ENCODE data around the gene MOB2.
A peak's percentile ranks its signal among the peaks of the same experiment; 100 is the strongest.

Gene MOB2

GRCh38 chr11:1468473-1469066, 18.0 kb downstream of the MOB2 start:
- peaks cover 16% of the 10 kb centered on the region for H3K36me3 Mint-ChIP-seq (ENCODE audit: insufficient read depth)
- H3K4me1 Mint-ChIP-seq = peaks cover 15% of the 10 kb centered on the region
- no peaks in the 10 kb centered on the region for H3K27me3 Mint-ChIP-seq
- H3K27ac Mint-ChIP-seq (ENCODE audit: low read depth) = no peak overlapping the region
- DNase-seq (ENCODE audit: low spot score in 2 of 2) (no peak), ATAC-seq (replicated peaks; ENCODE audit: extremely low read depth, poor library complexity, severe bottlenecking) (no peak)
- H3K4me3 Mint-ChIP-seq = no peak overlapping the region
- H3K9me3 Mint-ChIP-seq = no peaks in the 10 kb centered on the region

GRCh38 chr11:1468002-1468401, 18.6 kb downstream of the MOB2 start:
- H3K27me3 Mint-ChIP-seq = no peaks in the 10 kb centered on the region
- H3K27ac Mint-ChIP-seq (ENCODE audit: low read depth) = no peak overlapping the region
- H3K4me1 Mint-ChIP-seq = peaks cover 15% of the 10 kb centered on the region
- H3K4me3 Mint-ChIP-seq = no peak overlapping the region
- ATAC-seq (replicated peaks; ENCODE audit: extremely low read depth, poor library complexity, severe bottlenecking) (no peak), DNase-seq (ENCODE audit: low spot score in 2 of 2) (no peak)
- peaks cover 16% of the 10 kb centered on the region for H3K36me3 Mint-ChIP-seq (ENCODE audit: insufficient read depth)
- H3K9me3 Mint-ChIP-seq = no peaks in the 10 kb centered on the region

GRCh38 chr11:1467270-1467669, 19.3 kb downstream of the MOB2 start:
- no peaks in the 10 kb centered on the region for H3K9me3 Mint-ChIP-seq
- H3K36me3 Mint-ChIP-seq (ENCODE audit: insufficient read depth) = peaks cover 19% of the 10 kb centered on the region
- peaks cover 15% of the 10 kb centered on the region for H3K4me1 Mint-ChIP-seq
- H3K27me3 Mint-ChIP-seq = no peaks in the 10 kb centered on the region
- H3K27ac Mint-ChIP-seq (ENCODE audit: low read depth) = peak overlapping the region; percentile 70
- no peak for DNase-seq (ENCODE audit: low spot score in 2 of 2)
- H3K4me3 Mint-ChIP-seq = no peak overlapping the region
- no peak for ATAC-seq (replicated peaks; ENCODE audit: extremely low read depth, poor library complexity, severe bottlenecking)

DNA sequence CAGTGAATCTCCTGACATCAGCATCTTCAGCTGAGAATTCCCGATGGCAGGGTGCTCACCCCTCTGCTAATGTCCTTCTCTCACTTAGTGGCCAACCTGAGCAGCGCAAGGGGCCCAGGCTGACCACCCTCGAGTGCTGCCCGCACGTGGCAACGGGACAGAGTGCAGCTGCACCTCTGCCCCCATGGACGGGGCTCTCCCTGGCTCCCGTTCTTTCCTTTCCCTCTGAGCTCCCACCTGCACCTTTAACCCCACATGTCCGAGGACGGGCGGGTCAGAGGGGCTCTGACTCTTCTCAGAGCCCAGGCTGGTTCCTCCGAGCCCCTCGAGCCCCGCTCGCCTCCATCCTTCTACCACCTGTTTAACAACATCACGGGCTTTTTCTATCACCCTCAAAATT, 19.8 kb downstream of the MOB2 start:
- Mint-ChIP-seq H3K27ac (ENCODE audit: low read depth) (peak overlapping the region; percentile 70), H3K36me3 (ENCODE audit: insufficient read depth) (peaks cover 19% of the 10 kb centered on the region), H3K4me1 (peaks cover 15% of the 10 kb centered on the region), H3K9me3 (no peaks in the 10 kb centered on the region), H3K4me3 (no peak overlapping the region), H3K27me3 (no peaks in the 10 kb centered on the region)
- DNase-seq (ENCODE audit: low spot score in 2 of 2) (no peak), ATAC-seq (replicated peaks; ENCODE audit: extremely low read depth, poor library complexity, severe bottlenecking) (no peak)

DNA sequence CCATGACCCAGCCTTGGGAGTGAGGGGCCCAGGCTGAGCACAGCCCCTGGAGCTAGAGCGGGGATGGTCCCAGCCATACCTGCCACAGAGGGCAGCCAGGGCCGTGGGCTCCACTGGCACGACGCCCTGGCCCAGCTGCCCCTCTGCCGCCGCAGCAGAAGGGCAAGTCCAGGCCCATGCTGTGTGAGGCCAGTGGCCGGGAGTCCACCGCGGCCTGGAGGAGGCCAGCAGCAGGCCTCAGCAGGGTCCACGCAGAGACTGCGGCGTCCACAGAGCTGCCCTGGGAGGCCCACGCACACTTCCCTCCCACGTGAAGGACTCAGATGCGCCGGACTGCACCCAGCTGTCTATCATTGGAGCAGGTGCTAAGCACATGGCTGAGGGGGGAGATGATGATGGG, 23.5 kb downstream of the MOB2 start:
- peaks cover 15% of the 10 kb centered on the region for H3K4me1 Mint-ChIP-seq
- DNase-seq (ENCODE audit: low spot score in 2 of 2) = no peak
- no peaks in the 10 kb centered on the region for H3K9me3 Mint-ChIP-seq
- no peak for ATAC-seq (replicated peaks; ENCODE audit: extremely low read depth, poor library complexity, severe bottlenecking)
- no peak overlapping the region for H3K27ac Mint-ChIP-seq (ENCODE audit: low read depth)
- peaks cover 15% of the 10 kb centered on the region for H3K36me3 Mint-ChIP-seq (ENCODE audit: insufficient read depth)
- no peak overlapping the region for H3K4me3 Mint-ChIP-seq
- H3K27me3 Mint-ChIP-seq = no peaks in the 10 kb centered on the region

- Mint-ChIP-seq H3K27ac (ENCODE audit: low read depth) (no peak overlapping the region), H3K36me3 (ENCODE audit: insufficient read depth) (peaks cover 15% of the 10 kb centered on the region)
Observed at GRCh38 chr11:1462698-1462975, 23.9 kb downstream of the MOB2 start.

DNA sequence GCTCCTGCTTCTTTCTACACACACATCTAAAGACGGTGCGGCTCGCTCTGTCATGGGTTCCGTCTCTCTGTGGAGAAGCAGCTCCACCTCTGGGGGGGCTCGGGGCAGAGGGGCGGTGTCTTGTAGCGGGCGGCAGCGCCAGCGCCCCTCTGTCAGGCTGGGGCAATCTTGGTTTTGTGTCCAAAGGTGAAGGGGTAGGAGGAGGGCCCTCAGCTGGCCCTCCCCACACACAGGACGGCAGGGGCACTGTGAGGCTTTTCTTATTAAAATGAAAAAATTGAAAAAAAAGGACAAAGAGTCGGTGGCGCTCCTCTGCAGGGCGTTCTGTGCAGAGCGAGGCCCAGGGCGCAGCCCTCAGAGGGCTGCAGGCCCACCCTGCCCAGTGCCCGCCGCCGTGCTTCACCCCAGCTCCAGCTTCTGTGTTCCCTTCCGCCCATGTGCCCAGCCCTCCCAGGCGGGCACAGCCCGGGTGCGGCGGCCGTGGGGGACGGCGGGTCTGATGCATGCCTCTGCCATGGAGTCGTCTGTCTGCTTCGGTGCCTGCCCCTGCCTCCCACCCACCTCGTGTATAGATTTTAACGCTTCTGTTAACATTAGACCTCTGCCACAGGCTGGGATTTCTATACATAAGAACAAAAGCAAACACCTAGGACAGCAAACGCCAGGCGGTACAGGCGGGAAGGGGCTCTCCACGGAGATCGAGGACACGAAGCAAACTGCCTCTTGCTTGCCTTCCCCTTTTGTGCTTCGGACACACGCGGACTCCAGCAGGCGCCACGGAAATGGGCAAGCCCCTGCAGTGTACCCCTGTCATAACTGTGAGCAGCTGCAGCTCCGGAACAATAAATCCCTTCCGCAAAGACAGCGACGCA, 24.5 kb downstream of the MOB2 start:
- no peaks in the 10 kb centered on the region for H3K27me3 Mint-ChIP-seq
- no peak for DNase-seq (ENCODE audit: low spot score in 2 of 2)
- H3K36me3 Mint-ChIP-seq (ENCODE audit: insufficient read depth) = peaks cover 13% of the 10 kb centered on the region
- no peaks in the 10 kb centered on the region for H3K9me3 Mint-ChIP-seq
- H3K4me1 Mint-ChIP-seq = peaks cover 10% of the 10 kb centered on the region
- ATAC-seq (replicated peaks; ENCODE audit: extremely low read depth, poor library complexity, severe bottlenecking) = no peak
- no peak overlapping the region for H3K27ac Mint-ChIP-seq (ENCODE audit: low read depth)
- H3K4me3 Mint-ChIP-seq = no peak overlapping the region

More at GRCh38 chr11:1462698-1462975, 23.9 kb downstream of the MOB2 start:
- Mint-ChIP-seq H3K9me3 (no peaks in the 10 kb centered on the region), H3K27me3 (no peaks in the 10 kb centered on the region), H3K4me3 (no peak overlapping the region), H3K4me1 (peaks cover 15% of the 10 kb centered on the region)
- DNase-seq (ENCODE audit: low spot score in 2 of 2) (no peak), ATAC-seq (replicated peaks; ENCODE audit: extremely low read depth, poor library complexity, severe bottlenecking) (no peak)

- H3K4me1 Mint-ChIP-seq = peaks cover 7% of the 10 kb centered on the region
- DNase-seq (ENCODE audit: low spot score in 2 of 2) = no peak
- H3K27ac Mint-ChIP-seq (ENCODE audit: low read depth) = no peak overlapping the region
- H3K36me3 Mint-ChIP-seq (ENCODE audit: insufficient read depth) = peaks cover 13% of the 10 kb centered on the region
- H3K27me3 Mint-ChIP-seq = no peaks in the 10 kb centered on the region
- no peak for ATAC-seq (replicated peaks; ENCODE audit: extremely low read depth, poor library complexity, severe bottlenecking)
- no peaks in the 10 kb centered on the region for H3K9me3 Mint-ChIP-seq
- no peak overlapping the region for H3K4me3 Mint-ChIP-seq
Observed at GRCh38 chr11:1460986-1461825, 25.4 kb downstream of the MOB2 start.

DNA sequence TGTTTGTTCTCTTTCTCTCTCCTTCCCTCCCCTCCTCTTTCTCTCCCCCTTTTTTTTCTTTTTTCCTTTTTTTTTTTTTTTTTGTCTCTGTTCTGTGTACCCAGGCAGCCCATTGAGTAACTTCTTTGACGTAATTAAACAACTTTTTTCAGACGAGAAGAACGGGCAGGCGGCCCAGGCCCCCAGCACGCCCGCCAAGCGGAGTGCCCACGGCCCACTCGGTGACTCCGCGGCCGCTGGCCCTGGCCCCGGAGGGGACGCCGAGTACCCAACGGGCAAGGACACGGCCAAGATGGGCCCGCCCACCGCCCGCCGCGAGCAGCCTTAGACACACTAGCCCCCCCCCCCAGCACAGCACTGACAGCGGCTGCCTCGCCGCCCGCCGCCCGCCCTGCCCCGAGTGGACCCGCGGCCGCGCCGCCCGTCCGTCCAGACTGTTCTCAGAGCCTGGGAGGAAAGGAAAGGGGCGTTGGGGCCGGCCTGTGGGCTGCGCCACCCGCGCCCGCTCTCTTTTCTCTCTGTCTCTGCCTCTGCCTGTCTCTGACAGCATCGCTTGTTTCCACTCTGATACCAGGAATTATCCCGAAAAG, 26.1 kb downstream of the MOB2 start:
- Mint-ChIP-seq H3K9me3 (no peaks in the 10 kb centered on the region), H3K27ac (ENCODE audit: low read depth) (no peak overlapping the region), H3K27me3 (no peaks in the 10 kb centered on the region), H3K4me1 (peaks cover 10% of the 10 kb centered on the region), H3K36me3 (ENCODE audit: insufficient read depth) (peaks cover 13% of the 10 kb centered on the region), H3K4me3 (no peak overlapping the region)
- DNase-seq (ENCODE audit: low spot score in 2 of 2) (no peak), ATAC-seq (replicated peaks; ENCODE audit: extremely low read depth, poor library complexity, severe bottlenecking) (no peak)

GRCh38 chr11:1459764-1460395, 26.7 kb downstream of the MOB2 start:
- H3K9me3 Mint-ChIP-seq = no peaks in the 10 kb centered on the region
- ATAC-seq (replicated peaks; ENCODE audit: extremely low read depth, poor library complexity, severe bottlenecking) (no peak), DNase-seq (ENCODE audit: low spot score in 2 of 2) (no peak)
- peaks cover 8% of the 10 kb centered on the region for H3K4me1 Mint-ChIP-seq
- H3K36me3 Mint-ChIP-seq (ENCODE audit: insufficient read depth) = peaks cover 13% of the 10 kb centered on the region
- no peaks in the 10 kb centered on the region for H3K27me3 Mint-ChIP-seq
- H3K27ac Mint-ChIP-seq (ENCODE audit: low read depth) = no peak overlapping the region
- H3K4me3 Mint-ChIP-seq = no peak overlapping the region

DNA sequence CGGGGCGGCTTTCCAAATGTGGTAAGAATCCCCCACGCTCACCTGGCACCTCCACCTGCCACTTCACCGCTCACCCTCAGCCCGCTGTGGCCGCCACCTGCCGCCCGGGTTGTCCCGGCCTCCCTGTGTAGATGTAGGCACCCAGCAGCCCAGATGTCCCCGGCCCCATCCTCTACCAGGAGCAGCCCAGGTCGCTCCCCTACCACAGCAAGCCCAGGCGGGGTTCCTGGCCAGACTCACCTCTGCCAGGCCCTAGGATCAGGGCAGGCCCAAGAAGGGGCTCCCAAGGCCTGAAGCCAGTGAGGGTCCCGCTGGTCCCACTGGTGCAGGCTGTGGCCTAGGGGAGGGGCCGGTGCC, 27.4 kb downstream of the MOB2 start:
- DNase-seq (ENCODE audit: low spot score in 2 of 2) (no peak), ATAC-seq (replicated peaks; ENCODE audit: extremely low read depth, poor library complexity, severe bottlenecking) (no peak)
- peaks cover 8% of the 10 kb centered on the region for H3K4me1 Mint-ChIP-seq
- peaks cover 13% of the 10 kb centered on the region for H3K36me3 Mint-ChIP-seq (ENCODE audit: insufficient read depth)
- H3K4me3 Mint-ChIP-seq = no peak overlapping the region
- no peak overlapping the region for H3K27ac Mint-ChIP-seq (ENCODE audit: low read depth)
- H3K27me3 Mint-ChIP-seq = no peaks in the 10 kb centered on the region
- H3K9me3 Mint-ChIP-seq = no peaks in the 10 kb centered on the region

Measured in central memory CD8-positive, alpha-beta T cell (primary cell).